Activated T-cell treated with anti-CD3 and anti-CD28 coated beads, Interleukin-2, amount 50 U/mL, for 24 hours (primary cell): ENCODE measurements around the gene MVP.
"Not testable (repeated sequence)": the region's sequence is repeated elsewhere in the genome, so short reads cannot be mapped to it uniquely, and the experiment has no call there.

Experiments
- DNase-seq: peaks from one replicate; pipeline ENCODE4 v3.0.0-alpha.2; 2020
- H3K27ac Mint-ChIP-seq: 2 replicates; pipeline ENCODE4 v1.8.0; 2020; ENCODE audit warnings: mild to moderate bottlenecking, mixed read lengths
- H3K27me3 Mint-ChIP-seq: 2 replicates; pipeline ENCODE4 v1.8.0; 2020; ENCODE audit warnings: mixed read lengths
- H3K36me3 Mint-ChIP-seq: 2 replicates; pipeline ENCODE4 v1.8.0; 2020; ENCODE audit warnings: low read depth, mixed read lengths
- H3K4me1 Mint-ChIP-seq: 2 replicates; pipeline ENCODE4 v1.8.0; 2020; ENCODE audit warnings: low read depth, mixed read lengths
- H3K4me3 Mint-ChIP-seq: 2 replicates; pipeline ENCODE4 v1.8.0; 2020; ENCODE audit warnings: mild to moderate bottlenecking, moderate library complexity, mixed read lengths
- H3K9me3 Mint-ChIP-seq: 2 replicates; pipeline ENCODE4 v1.8.0; 2020; ENCODE audit warnings: mixed read lengths

Gene MVP

GRCh38 chr16:29820271-29820701 is at the start of gene MVP:
Gene MVP, plus strand, starts transcription at chr16:29820462. Its CDS starts 10,088 bp downstream, at chr16:29830550.
- Mint-ChIP-seq H3K4me1 (peaks cover 81% of the 10 kb centered on the region), H3K9me3 (no peaks in the 10 kb centered on the region), H3K27ac (peak within 1 kb of the TSS; percentile 97), H3K4me3 (peak within 1 kb of the TSS; percentile 99), H3K27me3 (no peaks in the 10 kb centered on the region), H3K36me3 (peaks cover 62% of the 10 kb centered on the region)
- DNase-seq = peak; percentile 77

- H3K36me3 Mint-ChIP-seq, H3K27ac Mint-ChIP-seq, H3K9me3 Mint-ChIP-seq, DNase-seq, H3K4me3 Mint-ChIP-seq, H3K27me3 Mint-ChIP-seq: not testable (repeated sequence)
- H3K4me1 Mint-ChIP-seq = peaks cover 10% of the 10 kb centered on the region
Measured at GRCh38 chr16:29772330-29772729, 47.9 kb upstream of the MVP start.

- Mint-ChIP-seq H3K4me3 (no peak overlapping the region), H3K27me3 (no peaks in the 10 kb centered on the region), H3K9me3 (no peaks in the 10 kb centered on the region), H3K4me1 (peaks cover 10% of the 10 kb centered on the region), H3K36me3 (no peaks in the 10 kb centered on the region), H3K27ac (no peak overlapping the region)
- DNase-seq = no peak
Measured at GRCh38 chr16:29774730-29775129, 45.5 kb upstream of the MVP start.

- Mint-ChIP-seq H3K4me3 (no peak overlapping the region), H3K27me3 (no peaks in the 10 kb centered on the region), H3K36me3 (no peaks in the 10 kb centered on the region), H3K27ac (no peak overlapping the region), H3K4me1 (peaks cover 6% of the 10 kb centered on the region), H3K9me3 (no peaks in the 10 kb centered on the region)
- no peak for DNase-seq
Measured at GRCh38 chr16:29775742-29776408, 44.4 kb upstream of the MVP start.

- H3K27me3 Mint-ChIP-seq = no peaks in the 10 kb centered on the region
- no peak within 1 kb of the TSS for H3K4me3 Mint-ChIP-seq
- H3K36me3 Mint-ChIP-seq = no peaks in the 10 kb centered on the region
- no peak for DNase-seq
- peaks cover 7% of the 10 kb centered on the region for H3K4me1 Mint-ChIP-seq
- peak within 1 kb of the TSS; percentile 48 for H3K27ac Mint-ChIP-seq
- H3K9me3 Mint-ChIP-seq = no peaks in the 10 kb centered on the region
Measured at GRCh38 chr16:29777576-29778350, 42.5 kb upstream of the MVP start, which contains the start of gene ZG16. Gene ZG16, plus strand, starts transcription at chr16:29778256. Its CDS starts 1,011 bp downstream, at chr16:29779267.

GRCh38 chr16:29779474-29779873 is 40.8 kb upstream of the MVP start:
- H3K9me3 Mint-ChIP-seq = no peaks in the 10 kb centered on the region
- H3K4me3 Mint-ChIP-seq = no peak overlapping the region
- DNase-seq = no peak
- H3K27me3 Mint-ChIP-seq = no peaks in the 10 kb centered on the region
- H3K27ac Mint-ChIP-seq = no peak overlapping the region
- peaks cover 17% of the 10 kb centered on the region for H3K4me1 Mint-ChIP-seq
- H3K36me3 Mint-ChIP-seq = no peaks in the 10 kb centered on the region

- Mint-ChIP-seq H3K4me1 (peaks cover 27% of the 10 kb centered on the region), H3K27ac (peak overlapping the region; percentile 4)
- DNase-seq, H3K36me3 Mint-ChIP-seq, H3K27me3 Mint-ChIP-seq, H3K9me3 Mint-ChIP-seq, H3K4me3 Mint-ChIP-seq: not testable (repeated sequence)
Measured at GRCh38 chr16:29783094-29783953, 36.9 kb upstream of the MVP start.

- Mint-ChIP-seq H3K4me3 (no peak overlapping the region), H3K27ac (peak overlapping the region; percentile 4)
Measured at GRCh38 chr16:29784157-29784556, 36.1 kb upstream of the MVP start.

GRCh38 chr16:29784901-29785500 is 35.3 kb upstream of the MVP start:
- peak overlapping the region; percentile 33 for H3K27ac Mint-ChIP-seq

More at GRCh38 chr16:29784157-29784556, 36.1 kb upstream of the MVP start:
- no peak for DNase-seq
- Mint-ChIP-seq H3K9me3 (no peaks in the 10 kb centered on the region), H3K36me3 (no peaks in the 10 kb centered on the region), H3K27me3 (no peaks in the 10 kb centered on the region), H3K4me1 (peaks cover 30% of the 10 kb centered on the region)

GRCh38 chr16:29787155-29787554 is 33.1 kb upstream of the MVP start:
- H3K9me3 Mint-ChIP-seq, H3K27ac Mint-ChIP-seq, H3K4me3 Mint-ChIP-seq, H3K27me3 Mint-ChIP-seq, DNase-seq: not testable (repeated sequence)
- H3K4me1 Mint-ChIP-seq = peaks cover 40% of the 10 kb centered on the region
- H3K36me3 Mint-ChIP-seq = peaks cover 20% of the 10 kb centered on the region

More at GRCh38 chr16:29784901-29785500, 35.3 kb upstream of the MVP start:
- Mint-ChIP-seq H3K36me3 (peaks cover under 1% of the 10 kb centered on the region), H3K4me1 (peaks cover 34% of the 10 kb centered on the region), H3K27me3 (no peaks in the 10 kb centered on the region), H3K9me3 (no peaks in the 10 kb centered on the region), H3K4me3 (peak overlapping the region; percentile 53)
- DNase-seq = peak; percentile 85

- H3K4me1 Mint-ChIP-seq = peaks cover 44% of the 10 kb centered on the region
- DNase-seq = no peak
- H3K36me3 Mint-ChIP-seq = peaks cover 43% of the 10 kb centered on the region
- H3K9me3 Mint-ChIP-seq = no peaks in the 10 kb centered on the region
- H3K4me3 Mint-ChIP-seq = peak overlapping the region; percentile 100
- H3K27ac Mint-ChIP-seq = peak overlapping the region; percentile 99
- no peaks in the 10 kb centered on the region for H3K27me3 Mint-ChIP-seq
Measured at GRCh38 chr16:29789775-29790182, 30.5 kb upstream of the MVP start.

GRCh38 chr16:29790183-29790948 is 29.9 kb upstream of the MVP start, which contains the start of gene KIF22:
Gene KIF22, plus strand, starts transcription at chr16:29790751. Its CDS starts 9 bp downstream, at chr16:29790760.
- no peaks in the 10 kb centered on the region for H3K27me3 Mint-ChIP-seq
- DNase-seq = peak; percentile 100
- H3K9me3 Mint-ChIP-seq = no peaks in the 10 kb centered on the region
- H3K4me3 Mint-ChIP-seq = peak within 1 kb of the TSS; percentile 100
- H3K4me1 Mint-ChIP-seq = peaks cover 42% of the 10 kb centered on the region
- H3K27ac Mint-ChIP-seq = peak within 1 kb of the TSS; percentile 99
- H3K36me3 Mint-ChIP-seq = peaks cover 49% of the 10 kb centered on the region
